Measurements from ENCODE around the gene KIF2A. TPM values are rescaled to one million over a fixed set of nuclear protein-coding genes. Genes with fewer than 3 reads are reported as not detected.

KIF2A gene
- total and polyA plus RNA-seq, 2 of the 8 experiments (the other 6 are each of a cell fraction or from before 2014, with no cell fraction given) = 18.4 to 97.1 TPM

DNA sequence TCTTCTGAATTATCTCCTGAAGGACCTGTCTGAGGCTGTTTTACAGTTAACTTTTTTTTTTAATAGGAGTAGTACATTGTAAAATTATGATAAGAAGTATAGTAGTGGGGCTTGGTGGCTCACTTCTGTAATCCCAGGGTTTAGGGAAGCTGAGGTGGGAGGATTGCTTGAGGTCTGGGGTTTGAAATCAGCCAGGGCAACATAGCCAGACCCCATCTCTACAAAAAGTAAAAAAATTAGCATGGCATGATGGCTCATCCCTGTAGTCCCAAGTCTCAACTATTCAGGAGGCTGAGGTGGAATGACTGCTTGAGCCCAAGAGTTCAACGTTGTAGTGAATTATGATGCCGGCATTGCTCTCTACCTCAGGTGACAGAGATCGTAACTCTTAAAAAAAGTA, 113.6 kb downstream of the KIF2A start:
- H3K27me3 ChIP-seq (replicated peaks in 1 of 4; ENCODE audit: control insufficient read depth in 3 of 4, extremely low read depth in 1 of 4, insufficient read depth in 3 of 4, low read length in 3 of 4) = no peaks in the 10 kb centered on the region
- H3K79me2 ChIP-seq (ENCODE audit: control insufficient read depth in 1 of 2, insufficient read depth in 2 of 2, low read length in 2 of 2) = peaks cover 4 to 90% of the 10 kb centered on the region in 2 experiments
- no peak for DNase-seq (ENCODE audit: low read depth in 1 of 2, low spot score in 2 of 2)
- H4K91ac ChIP-seq (replicated peaks; ENCODE audit: insufficient read length, low read length) = no peak overlapping the region
- H4K8ac ChIP-seq (ENCODE audit: extremely low read depth, insufficient read depth, low read length) = no peak overlapping the region
- H3K23ac ChIP-seq (ENCODE audit: insufficient read length) = no peak overlapping the region
- H3K4ac ChIP-seq (replicated peaks; ENCODE audit: insufficient read length, low read depth, low read length) = no peak overlapping the region
- no peak overlapping the region for H3K56ac ChIP-seq (replicated peaks; ENCODE audit: insufficient read length, low read depth, low read length)
- no peak overlapping the region for H4K5ac ChIP-seq (ENCODE audit: insufficient read length, low read depth, low read length)
- peaks cover 0 to 2% of the 10 kb centered on the region in 2 experiments for H4K20me1 ChIP-seq (replicated peaks in 1 of 2; ENCODE audit: control insufficient read depth in 1 of 2, insufficient read depth in 2 of 2, low read length in 2 of 2)
- CTCF ChIA-PET (ENCODE audit: partially characterized antibody) = no interaction called here
- no peak overlapping the region for H3K18ac ChIP-seq (ENCODE audit: extremely low read depth, low read length)
- no peak overlapping the region for H3K4me2 ChIP-seq (ENCODE audit: insufficient read depth in 1 of 2, low read depth in 2 of 2, low read length in 2 of 2)
- no peak overlapping the region for H2BK12ac ChIP-seq (ENCODE audit: low read depth, low read length)
- no peak overlapping the region for H3K14ac ChIP-seq (ENCODE audit: insufficient read length)
- H3K23me2 ChIP-seq (ENCODE audit: low read depth, low read length) = no peaks in the 10 kb centered on the region
- no peak overlapping the region for H3K4me3 ChIP-seq (ENCODE audit: extremely low read depth in 1 of 4, insufficient read depth in 2 of 4, low read depth in 3 of 4, low read length in 4 of 4)
- no peak overlapping the region for H2BK120ac ChIP-seq (replicated peaks; ENCODE audit: low read depth, low read length)
- FAIRE-seq = no peak
- TF ChIP-seq CHD1 (IDR thresholded peaks at IDR 0.05; ENCODE audit: low read depth, low read length) (no peak), TAF1 (IDR thresholded peaks at IDR 0.05; ENCODE audit: low read depth, low read length) (no peak), RFX5 (IDR thresholded peaks at IDR 0.05; ENCODE audit: borderline replicate concordance, low read depth, low read length) (no peak), ZNF274 (IDR thresholded peaks at IDR 0.05; ENCODE audit: borderline replicate concordance, extremely low read depth, low read length) (no peak), POLR2AphosphoS5 (IDR thresholded peaks at IDR 0.05; ENCODE audit: low read depth, low read length) (no peak), SP2 (IDR thresholded peaks at IDR 0.05; ENCODE audit: low read length) (no peak), TCF12 (IDR thresholded peaks at IDR 0.05; ENCODE audit: low read depth, low read length) (no peak), SIN3A (conservative IDR thresholded peaks at IDR 0.05 in 1 of 2, IDR thresholded peaks at IDR 0.05 in 1 of 2; ENCODE audit: low read depth in 1 of 2, low read length in 2 of 2) (no peak), MAX (IDR thresholded peaks at IDR 0.05) (no peak), SIRT6 (IDR thresholded peaks at IDR 0.05; ENCODE audit: low read length) (no peak), CREB1 (IDR thresholded peaks at IDR 0.05) (no peak), JUN (IDR thresholded peaks at IDR 0.05; ENCODE audit: low read depth, low read length) (no peak), FOSL1 (IDR thresholded peaks at IDR 0.05; ENCODE audit: insufficient read depth, low read depth, low read length) (no peak), EP300 (IDR thresholded peaks at IDR 0.05; ENCODE audit: borderline replicate concordance in 1 of 2, low read depth in 2 of 2, low read length in 2 of 2) (no peak)
- no peak overlapping the region for H2BK15ac ChIP-seq (ENCODE audit: low read length)
- H2BK5ac ChIP-seq (ENCODE audit: low read depth, low read length) = no peak overlapping the region
- no peaks in the 10 kb centered on the region for H3K9me3 ChIP-seq (ENCODE audit: insufficient read depth in 2 of 2, low read depth in 1 of 2, low read length in 1 of 2)
- 86% methylated on average over 3 of the region's 3 CpGs; no CpG with 5 or more reads in 1 of the 2 experiments for WGBS, 2 experiments (ENCODE audit: extremely low coverage in 1 of 2, insufficient coverage in 1 of 2, insufficient read length in 1 of 2, insufficient replicate concordance in 2 of 2, low coverage in 1 of 2, low lambda C conversion rate in 2 of 2, missing lambda C conversion rate in 1 of 2)
- H3K9ac ChIP-seq (replicated peaks in 1 of 4; ENCODE audit: extremely low read depth in 1 of 4, low read depth in 3 of 4, low read length in 3 of 4) = no peak overlapping the region
- no peak overlapping the region for H2BK20ac ChIP-seq (ENCODE audit: low read length)
- no peak overlapping the region for H2AK5ac ChIP-seq (ENCODE audit: low read depth, low read length)
- no peak overlapping the region for H3K27ac ChIP-seq (ENCODE audit: low read depth, low read length)
- no peak overlapping the region for H2AFZ ChIP-seq (ENCODE audit: low read length)
- no peaks in the 10 kb centered on the region; the same call in 1 of the 2 replicates for H3K79me1 ChIP-seq (ENCODE audit: low read depth, low read length)
- POLR2A ChIA-PET (ENCODE audit: partially characterized antibody) = interaction anchor here (0.7 to 3.3 kb wide), 2 partner anchors 16 to 96 kb away, joined by 4 to 17 read pairs; partner anchors contain the start of gene DIMT1
- no peaks in the 10 kb centered on the region for H3K36me3 ChIP-seq (ENCODE audit: control insufficient read depth in 2 of 4, insufficient read depth in 4 of 4, low read length in 3 of 4)
- H3K4me1 ChIP-seq (replicated peaks in 1 of 4; ENCODE audit: control insufficient read depth in 3 of 4, insufficient read depth in 4 of 4, low read length in 3 of 4) = 0 out of 7 replicates have a peak, but pooled peaks cover 0 to 2% (median 0%) of the 10 kb centered on the region in 4 experiments

Data from H1 (cell line).